SK-N-SH treated with all-trans-retinoic acid at 6 μM for 48 hours (cell line): Measurements from ENCODE around the gene PCBP1.
"Not testable (repeated sequence)": the region's sequence is repeated elsewhere in the genome, so short reads cannot be mapped to it uniquely, and the experiment has no call there.

ENCODE experiments used
- ATAC-seq: fragments of 200-7000 bp; cut with Tn5 transposase; 3 replicates; pipeline ENCODE4 v1.9.1; 2020; ENCODE audit warnings: mild to moderate bottlenecking, moderate library complexity
- ARNTL ChIP-seq: fragments of 450-650 bp; formaldehyde crosslinking; IDR thresholded peaks from 2 replicates; pipeline ENCODE4 v1.5.0; 2020; ENCODE audit warnings: low read depth, mild to moderate bottlenecking, moderate library complexity, borderline replicate concordance
- BACH2 ChIP-seq: fragments of 250-450 bp; sonication (Bioruptor Pico); IDR thresholded peaks from 2 replicates; pipeline ENCODE4 v1.9.0; 2021; ENCODE audit warnings: mild to moderate bottlenecking, borderline replicate concordance
- ESRRG ChIP-seq: fragments of 250-450 bp; sonication (Bioruptor Pico); IDR thresholded peaks from 2 replicates; pipeline ENCODE4 v1.6.1; 2021; ENCODE audit warnings: mild to moderate bottlenecking
- GLIS3 ChIP-seq: fragments of 250-450 bp; sonication (Bioruptor Pico); IDR thresholded peaks from 2 replicates; pipeline ENCODE4 v1.5.0; 2020; ENCODE audit warnings: mild to moderate bottlenecking, moderate library complexity
- ISL1 ChIP-seq: fragments of 250-450 bp; sonication (Bioruptor Pico); IDR thresholded peaks from 2 replicates; pipeline ENCODE4 v2.1.2; 2022; ENCODE audit warnings: mild to moderate bottlenecking, moderate library complexity
- SNAI2 ChIP-seq: fragments of 250-450 bp; sonication (Bioruptor Pico); IDR thresholded peaks from 2 replicates; pipeline ENCODE4 v1.5.0; 2020; ENCODE audit warnings: mild to moderate bottlenecking, moderate library complexity
- TCF4 ChIP-seq: fragments of 250-450 bp; sonication (Bioruptor Pico); IDR thresholded peaks from 2 replicates; pipeline ENCODE4 v1.8.0; 2021; ENCODE audit warnings: mild to moderate bottlenecking, moderate library complexity, borderline replicate concordance
- TOX ChIP-seq: fragments of 250-450 bp; sonication (Bioruptor Pico); IDR thresholded peaks from 2 replicates; pipeline ENCODE4 v1.8.0; 2021; ENCODE audit warnings: mild to moderate bottlenecking, moderate library complexity, borderline replicate concordance
- ZC3H10 ChIP-seq: fragments of 250-450 bp; sonication (Bioruptor Pico); IDR thresholded peaks from 2 replicates; pipeline ENCODE4 v1.5.1; 2021; ENCODE audit warnings: mild to moderate bottlenecking, moderate library complexity
- ZFP30 ChIP-seq: fragments of 450-650 bp; formaldehyde crosslinking; IDR thresholded peaks from 2 replicates; pipeline ENCODE4 v1.5.0; 2022; ENCODE audit warnings: mild to moderate bottlenecking, moderate library complexity
- ZNF565 ChIP-seq: fragments of 450-650 bp; formaldehyde crosslinking; conservative IDR thresholded peaks from 2 replicates; pipeline ENCODE4 v1.5.0; 2020; ENCODE audit warnings: low read depth, mild to moderate bottlenecking, moderate library complexity
- TF ChIP-seq, protein P1 (sequence below): fragments of 250-450 bp; sonication (Bioruptor Pico); IDR thresholded peaks from 2 replicates; pipeline ENCODE4 v1.8.0; 2021; ENCODE audit warnings: low read depth, mild to moderate bottlenecking, moderate library complexity, borderline replicate concordance
- TF ChIP-seq, protein P2 (sequence below): fragments of 250-450 bp; sonication (Bioruptor Pico); IDR thresholded peaks from 2 replicates; pipeline ENCODE4 v1.8.0; 2020; ENCODE audit warnings: mild to moderate bottlenecking, moderate library complexity, borderline replicate concordance
- TF ChIP-seq, protein P3 (sequence below): fragments of 250-450 bp; sonication (Bioruptor Pico); IDR thresholded peaks from 2 replicates; pipeline ENCODE4 v1.5.1; 2021; ENCODE audit warnings: mild to moderate bottlenecking, moderate library complexity
- TF ChIP-seq, protein P4 (sequence below): fragments of 250-450 bp; sonication (Bioruptor Pico); IDR thresholded peaks from 2 replicates; pipeline ENCODE4 v1.5.1; 2020; ENCODE audit warnings: low read depth, mild to moderate bottlenecking, moderate library complexity
- TF ChIP-seq, protein P5 (sequence below): fragments of 250-450 bp; sonication (Bioruptor Pico); IDR thresholded peaks from 2 replicates; pipeline ENCODE4 v1.5.0; 2020; ENCODE audit warnings: mild to moderate bottlenecking, moderate library complexity

The PCBP1 gene

DNA sequence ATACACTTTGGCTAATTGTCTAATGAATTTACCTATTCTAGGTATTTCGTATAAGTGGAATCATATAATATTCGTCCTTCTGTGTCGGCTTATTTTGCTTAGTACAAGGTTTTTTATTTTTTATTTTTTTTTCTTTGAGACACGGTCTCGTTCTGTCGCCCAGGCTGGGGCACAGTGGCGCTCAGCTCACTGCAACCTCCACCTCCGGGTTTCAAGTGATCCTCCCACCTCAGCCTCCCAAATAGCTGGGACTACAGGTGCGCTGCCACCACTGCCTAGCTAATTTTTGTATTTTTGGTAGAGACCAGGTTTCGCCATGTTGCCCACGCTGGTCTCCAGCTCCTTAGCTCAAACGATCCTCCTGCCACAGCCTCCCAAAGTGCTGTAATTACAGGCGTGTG, 38.2 kb downstream of the PCBP1 start (continued):
- TF ChIP-seq TOX (CRISPR knock-in tag) (no peak), SNAI2 (CRISPR knock-in tag) (no peak)

DNA sequence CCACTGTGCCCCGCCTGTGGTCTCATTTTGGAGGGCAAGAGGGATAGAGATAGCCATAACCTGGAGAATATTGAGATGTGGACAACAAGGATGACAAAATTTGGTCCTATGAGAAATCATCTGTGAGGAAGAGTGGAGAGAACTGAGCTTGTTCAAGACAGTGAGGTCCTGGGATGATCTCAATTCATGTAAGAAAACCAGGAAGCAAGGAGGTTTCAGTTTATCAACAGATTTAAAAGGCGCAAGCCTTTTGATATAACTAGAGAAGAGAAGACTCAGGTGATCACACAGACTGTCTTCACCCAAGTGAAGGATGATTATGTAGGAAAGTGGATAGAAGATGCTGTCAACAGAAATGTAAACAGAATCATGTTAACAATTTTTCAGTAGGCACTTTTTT, 39.1 kb downstream of the PCBP1 start:
- ATAC-seq, result no peak
- TF ChIP-seq, protein P1, sequence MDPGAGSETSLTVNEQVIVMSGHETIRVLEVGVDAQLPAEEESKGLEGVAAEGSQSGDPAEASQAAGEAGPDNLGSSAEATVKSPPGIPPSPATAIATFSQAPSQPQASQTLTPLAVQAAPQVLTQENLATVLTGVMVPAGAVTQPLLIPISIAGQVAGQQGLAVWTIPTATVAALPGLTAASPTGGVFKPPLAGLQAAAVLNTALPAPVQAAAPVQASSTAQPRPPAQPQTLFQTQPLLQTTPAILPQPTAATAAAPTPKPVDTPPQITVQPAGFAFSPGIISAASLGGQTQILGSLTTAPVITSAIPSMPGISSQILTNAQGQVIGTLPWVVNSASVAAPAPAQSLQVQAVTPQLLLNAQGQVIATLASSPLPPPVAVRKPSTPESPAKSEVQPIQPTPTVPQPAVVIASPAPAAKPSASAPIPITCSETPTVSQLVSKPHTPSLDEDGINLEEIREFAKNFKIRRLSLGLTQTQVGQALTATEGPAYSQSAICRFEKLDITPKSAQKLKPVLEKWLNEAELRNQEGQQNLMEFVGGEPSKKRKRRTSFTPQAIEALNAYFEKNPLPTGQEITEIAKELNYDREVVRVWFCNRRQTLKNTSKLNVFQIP (CRISPR knock-in tag), result no peak
- TF ChIP-seq, protein P2, sequence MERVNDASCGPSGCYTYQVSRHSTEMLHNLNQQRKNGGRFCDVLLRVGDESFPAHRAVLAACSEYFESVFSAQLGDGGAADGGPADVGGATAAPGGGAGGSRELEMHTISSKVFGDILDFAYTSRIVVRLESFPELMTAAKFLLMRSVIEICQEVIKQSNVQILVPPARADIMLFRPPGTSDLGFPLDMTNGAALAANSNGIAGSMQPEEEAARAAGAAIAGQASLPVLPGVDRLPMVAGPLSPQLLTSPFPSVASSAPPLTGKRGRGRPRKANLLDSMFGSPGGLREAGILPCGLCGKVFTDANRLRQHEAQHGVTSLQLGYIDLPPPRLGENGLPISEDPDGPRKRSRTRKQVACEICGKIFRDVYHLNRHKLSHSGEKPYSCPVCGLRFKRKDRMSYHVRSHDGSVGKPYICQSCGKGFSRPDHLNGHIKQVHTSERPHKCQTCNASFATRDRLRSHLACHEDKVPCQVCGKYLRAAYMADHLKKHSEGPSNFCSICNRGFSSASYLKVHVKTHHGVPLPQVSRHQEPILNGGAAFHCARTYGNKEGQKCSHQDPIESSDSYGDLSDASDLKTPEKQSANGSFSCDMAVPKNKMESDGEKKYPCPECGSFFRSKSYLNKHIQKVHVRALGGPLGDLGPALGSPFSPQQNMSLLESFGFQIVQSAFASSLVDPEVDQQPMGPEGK (CRISPR knock-in tag), result no peak
- TF ChIP-seq ZFP30 (CRISPR knock-in tag) (no peak), ESRRG (CRISPR knock-in tag) (no peak), ISL1 (no peak), TCF4 (CRISPR knock-in tag) (no peak), ZNF565 (CRISPR knock-in tag) (no peak), GLIS3 (CRISPR knock-in tag) (no peak), ARNTL (no peak), ZC3H10 (CRISPR knock-in tag) (no peak), BACH2 (CRISPR knock-in tag) (no peak)
- TF ChIP-seq, protein P3, sequence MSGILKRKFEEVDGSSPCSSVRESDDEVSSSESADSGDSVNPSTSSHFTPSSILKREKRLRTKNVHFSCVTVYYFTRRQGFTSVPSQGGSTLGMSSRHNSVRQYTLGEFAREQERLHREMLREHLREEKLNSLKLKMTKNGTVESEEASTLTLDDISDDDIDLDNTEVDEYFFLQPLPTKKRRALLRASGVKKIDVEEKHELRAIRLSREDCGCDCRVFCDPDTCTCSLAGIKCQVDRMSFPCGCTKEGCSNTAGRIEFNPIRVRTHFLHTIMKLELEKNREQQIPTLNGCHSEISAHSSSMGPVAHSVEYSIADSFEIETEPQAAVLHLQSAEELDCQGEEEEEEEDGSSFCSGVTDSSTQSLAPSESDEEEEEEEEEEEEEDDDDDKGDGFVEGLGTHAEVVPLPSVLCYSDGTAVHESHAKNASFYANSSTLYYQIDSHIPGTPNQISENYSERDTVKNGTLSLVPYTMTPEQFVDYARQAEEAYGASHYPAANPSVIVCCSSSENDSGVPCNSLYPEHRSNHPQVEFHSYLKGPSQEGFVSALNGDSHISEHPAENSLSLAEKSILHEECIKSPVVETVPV, result no peak
- TF ChIP-seq, protein P4, sequence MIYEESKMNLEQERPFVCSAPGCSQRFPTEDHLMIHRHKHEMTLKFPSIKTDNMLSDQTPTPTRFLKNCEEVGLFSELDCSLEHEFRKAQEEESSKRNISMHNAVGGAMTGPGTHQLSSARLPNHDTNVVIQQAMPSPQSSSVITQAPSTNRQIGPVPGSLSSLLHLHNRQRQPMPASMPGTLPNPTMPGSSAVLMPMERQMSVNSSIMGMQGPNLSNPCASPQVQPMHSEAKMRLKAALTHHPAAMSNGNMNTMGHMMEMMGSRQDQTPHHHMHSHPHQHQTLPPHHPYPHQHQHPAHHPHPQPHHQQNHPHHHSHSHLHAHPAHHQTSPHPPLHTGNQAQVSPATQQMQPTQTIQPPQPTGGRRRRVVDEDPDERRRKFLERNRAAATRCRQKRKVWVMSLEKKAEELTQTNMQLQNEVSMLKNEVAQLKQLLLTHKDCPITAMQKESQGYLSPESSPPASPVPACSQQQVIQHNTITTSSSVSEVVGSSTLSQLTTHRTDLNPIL (CRISPR knock-in tag), result no peak

DNA sequence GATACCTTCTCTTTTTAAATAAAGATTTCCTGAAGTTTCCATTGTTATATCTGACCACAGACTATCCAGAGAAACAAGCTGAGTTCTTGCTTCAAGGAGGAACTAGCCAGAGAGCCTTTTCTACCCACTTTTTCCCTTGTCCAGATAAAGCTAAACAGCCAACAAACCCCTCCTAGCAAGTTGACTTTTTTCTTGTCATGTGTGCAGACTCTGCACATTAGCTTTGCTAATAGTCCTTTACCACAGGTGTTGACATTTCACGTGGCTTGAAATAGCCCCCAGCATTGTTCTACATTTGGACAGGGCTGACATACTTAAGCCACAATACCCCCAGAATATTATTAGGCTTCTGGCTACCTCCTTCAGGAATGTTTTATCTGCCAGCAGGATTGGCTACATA, 40.7 kb downstream of the PCBP1 start:
- no peak for ATAC-seq

DNA sequence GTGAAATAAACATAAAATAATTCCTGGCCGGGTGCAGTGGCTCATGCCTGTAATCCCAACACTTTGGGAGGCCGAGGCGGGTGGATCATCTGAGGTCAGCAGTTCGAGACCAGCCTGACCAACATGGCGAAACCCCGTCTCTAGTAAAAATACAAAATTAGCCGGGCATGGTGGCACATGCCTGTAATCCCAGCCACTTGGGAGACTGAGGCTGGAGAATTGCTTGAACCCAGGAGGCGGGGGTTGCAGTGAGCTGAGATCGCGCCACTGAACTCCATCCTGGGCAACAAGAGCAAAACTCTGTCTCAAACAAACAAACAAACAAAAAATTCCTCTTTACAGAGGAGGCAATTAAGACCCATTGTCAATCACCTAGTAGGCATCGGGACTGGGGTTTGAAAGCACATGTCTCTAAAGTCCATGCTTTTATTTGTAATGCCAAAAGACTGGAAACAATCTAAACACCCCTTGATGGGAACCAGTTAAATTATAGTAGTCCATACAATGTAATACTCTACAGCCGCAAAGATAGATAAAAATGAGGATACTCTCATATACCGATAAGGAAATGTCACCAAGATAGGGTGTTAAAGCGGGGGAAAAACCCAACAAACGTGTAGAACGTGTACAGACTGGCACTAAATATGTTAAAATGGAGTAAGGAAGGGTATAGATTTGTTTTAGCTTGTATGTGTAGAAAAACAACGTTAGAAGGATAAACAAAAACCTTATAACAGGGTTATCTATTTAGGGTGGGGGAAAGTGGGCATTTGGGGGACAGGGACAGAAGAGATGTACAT, 44.3 kb downstream of the PCBP1 start:
- ATAC-seq, result not testable (repeated sequence)

More for the DNA sequence above, 40.7 kb downstream of the PCBP1 start:
- no peak for TF ChIP-seq ZC3H10 (CRISPR knock-in tag)
- TF ChIP-seq, protein P2 (CRISPR knock-in tag), result no peak
- TF ChIP-seq, protein P5, sequence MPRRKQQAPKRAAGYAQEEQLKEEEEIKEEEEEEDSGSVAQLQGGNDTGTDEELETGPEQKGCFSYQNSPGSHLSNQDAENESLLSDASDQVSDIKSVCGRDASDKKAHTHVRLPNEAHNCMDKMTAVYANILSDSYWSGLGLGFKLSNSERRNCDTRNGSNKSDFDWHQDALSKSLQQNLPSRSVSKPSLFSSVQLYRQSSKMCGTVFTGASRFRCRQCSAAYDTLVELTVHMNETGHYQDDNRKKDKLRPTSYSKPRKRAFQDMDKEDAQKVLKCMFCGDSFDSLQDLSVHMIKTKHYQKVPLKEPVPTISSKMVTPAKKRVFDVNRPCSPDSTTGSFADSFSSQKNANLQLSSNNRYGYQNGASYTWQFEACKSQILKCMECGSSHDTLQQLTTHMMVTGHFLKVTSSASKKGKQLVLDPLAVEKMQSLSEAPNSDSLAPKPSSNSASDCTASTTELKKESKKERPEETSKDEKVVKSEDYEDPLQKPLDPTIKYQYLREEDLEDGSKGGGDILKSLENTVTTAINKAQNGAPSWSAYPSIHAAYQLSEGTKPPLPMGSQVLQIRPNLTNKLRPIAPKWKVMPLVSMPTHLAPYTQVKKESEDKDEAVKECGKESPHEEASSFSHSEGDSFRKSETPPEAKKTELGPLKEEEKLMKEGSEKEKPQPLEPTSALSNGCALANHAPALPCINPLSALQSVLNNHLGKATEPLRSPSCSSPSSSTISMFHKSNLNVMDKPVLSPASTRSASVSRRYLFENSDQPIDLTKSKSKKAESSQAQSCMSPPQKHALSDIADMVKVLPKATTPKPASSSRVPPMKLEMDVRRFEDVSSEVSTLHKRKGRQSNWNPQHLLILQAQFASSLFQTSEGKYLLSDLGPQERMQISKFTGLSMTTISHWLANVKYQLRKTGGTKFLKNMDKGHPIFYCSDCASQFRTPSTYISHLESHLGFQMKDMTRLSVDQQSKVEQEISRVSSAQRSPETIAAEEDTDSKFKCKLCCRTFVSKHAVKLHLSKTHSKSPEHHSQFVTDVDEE (CRISPR knock-in tag), result no peak
- TF ChIP-seq SNAI2 (CRISPR knock-in tag), result no peak
- no peak for TF ChIP-seq ARNTL
